H1 (cell line): ENCODE measurements around the gene TBCD. TPM values are rescaled to one million over a fixed set of nuclear protein-coding genes. Genes with fewer than 3 reads are reported as not detected.

Experiments used
- CTCF ChIA-PET: fragments of 300-600 bp; sonication (Branson Sonifier 250); formaldehyde crosslinking; loops from one replicate; lab custom pipeline; 2021; ENCODE audit not compliant: partially characterized antibody; lab: Charles Lee
- POLR2A ChIA-PET: fragments of 300-600 bp; sonication (Branson Sonifier 250); formaldehyde crosslinking; loops from one replicate; lab custom pipeline; 2021; ENCODE audit warnings: inconsistent platforms; ENCODE audit not compliant: partially characterized antibody; lab: Charles Lee
- DNase-seq, 2 experiments: peaks; one replicate each; pipeline versions ENCODE4 v3.0.0 to v3.0.0-alpha.2; 2010 to 2022; ENCODE audit warnings: low spot score in 2 of 2, low read depth in 1 of 2, mixed read lengths in 1 of 2
- FAIRE-seq: peaks from 2 replicates; lab custom pipeline; 2011; peaks lifted over from hg19 to GRCh38; lab: Jason Lieb, UNC
- H2AFZ ChIP-seq: 2 replicates; pipeline ENCODE4 v1.8.1; 2012; ENCODE audit warnings: low read length, inconsistent platforms
- H2AK5ac ChIP-seq: 2 replicates; pipeline ENCODE4 v1.6.1; 2013; ENCODE audit warnings: low read depth, low read length
- H2BK120ac ChIP-seq: replicated peaks from 2 replicates; pipeline ENCODE3; 2013; ENCODE audit warnings: low read depth, low read length, inconsistent platforms
- H2BK12ac ChIP-seq: 2 replicates; pipeline ENCODE4 v1.6.1; 2013; ENCODE audit warnings: low read depth, low read length
- H2BK15ac ChIP-seq: 2 replicates; pipeline ENCODE4 v1.6.1; 2013; ENCODE audit warnings: low read length
- H2BK20ac ChIP-seq: 2 replicates; pipeline ENCODE4 v1.6.1; 2013; ENCODE audit warnings: low read length
- H2BK5ac ChIP-seq: 2 replicates; pipeline ENCODE4 v1.6.1; 2013; ENCODE audit warnings: low read depth, low read length
- H3K14ac ChIP-seq: 2 replicates; pipeline ENCODE4 v1.6.1; 2013; ENCODE audit warnings: inconsistent platforms; ENCODE audit not compliant: insufficient read length
- H3K18ac ChIP-seq: 2 replicates; pipeline ENCODE4 v1.6.1; 2013; ENCODE audit warnings: low read length; ENCODE audit errors: extremely low read depth
- H3K23ac ChIP-seq: 2 replicates; pipeline ENCODE4 v1.6.1; 2013; ENCODE audit warnings: inconsistent platforms; ENCODE audit not compliant: insufficient read length
- H3K23me2 ChIP-seq: 2 replicates; pipeline ENCODE4 v1.6.1; 2013; ENCODE audit warnings: low read depth, low read length
- H3K27ac ChIP-seq: 2 replicates; pipeline ENCODE4 v1.6.1; 2011; ENCODE audit warnings: low read depth, low read length, inconsistent platforms
- H3K27me3 ChIP-seq, 4 experiments: replicated peaks in 1 of 4; 1 replicate in 1 of 4; 2 replicates in 3 of 4; pipeline versions ENCODE4 v1.6.1 to v1.8.1; 2011 to 2013; ENCODE audit warnings: low read length in 3 of 4, mild to moderate bottlenecking in 3 of 4, inconsistent platforms in 2 of 4, mixed read lengths in 2 of 4, moderate library complexity in 1 of 4; ENCODE audit not compliant: control insufficient read depth in 3 of 4, insufficient read depth in 3 of 4; ENCODE audit errors: extremely low read depth in 1 of 4
- H3K36me3 ChIP-seq, 4 experiments: 2 replicates each; pipeline versions ENCODE4 v1.6.1 to v1.8.1; 2011 to 2013; ENCODE audit warnings: mild to moderate bottlenecking in 4 of 4, low read length in 3 of 4, moderate library complexity in 2 of 4, control low read depth in 1 of 4, inconsistent platforms in 1 of 4; ENCODE audit not compliant: insufficient read depth in 4 of 4, control insufficient read depth in 2 of 4
- H3K4ac ChIP-seq: replicated peaks from 2 replicates; pipeline ENCODE3; 2013; ENCODE audit warnings: low read length, low read depth, mixed read lengths, inconsistent platforms; ENCODE audit not compliant: insufficient read length
- H3K4me1 ChIP-seq, 4 experiments: replicated peaks in 1 of 4; 1 replicate in 1 of 4; 2 replicates in 3 of 4; pipeline versions ENCODE4 v1.6.1 to v1.8.1; 2011 to 2013; ENCODE audit warnings: low read length in 3 of 4, inconsistent platforms in 2 of 4, mixed read lengths in 1 of 4; ENCODE audit not compliant: insufficient read depth in 4 of 4, control insufficient read depth in 3 of 4
- H3K4me2 ChIP-seq, 2 experiments: 2 replicates each; pipeline versions ENCODE4 v1.6.1 to v1.8.1; 2011 to 2013; ENCODE audit warnings: low read depth in 2 of 2, low read length in 2 of 2, control low read depth in 1 of 2, inconsistent platforms in 1 of 2, mild to moderate bottlenecking in 1 of 2; ENCODE audit not compliant: insufficient read depth in 1 of 2
- H3K4me3 ChIP-seq, 4 experiments: fragments of 200-600, 300-600 bp in 1 of 4; sonication (generic), shearing (Covaris generic), sonication (Bioruptor Twin) in 1 of 4; 2 replicates each; pipeline versions ENCODE4 v1.5.1 to v1.8.1; 2011 to 2016; ENCODE audit warnings: low read length in 4 of 4, low read depth in 3 of 4, control low read depth in 2 of 4, inconsistent platforms in 2 of 4, mild to moderate bottlenecking in 2 of 4, mixed read lengths in 1 of 4, moderate library complexity in 1 of 4; ENCODE audit not compliant: insufficient read depth in 2 of 4; ENCODE audit errors: extremely low read depth in 1 of 4
- H3K56ac ChIP-seq: replicated peaks from 2 replicates; pipeline ENCODE3; 2013; ENCODE audit warnings: low read depth, mild to moderate bottlenecking, mixed read lengths, low read length, inconsistent platforms; ENCODE audit not compliant: insufficient read length
- H3K79me1 ChIP-seq: 2 replicates; pipeline ENCODE4 v1.6.1; 2013; ENCODE audit warnings: low read depth, low read length, control low read depth
- H3K79me2 ChIP-seq, 2 experiments: 2 replicates each; pipeline versions ENCODE4 v1.6.1 to v1.8.1; 2012 to 2013; ENCODE audit warnings: low read length in 2 of 2, mild to moderate bottlenecking in 2 of 2, inconsistent platforms in 1 of 2; ENCODE audit not compliant: insufficient read depth in 2 of 2, control insufficient read depth in 1 of 2
- H3K9ac ChIP-seq, 4 experiments: replicated peaks in 1 of 4; 1 replicate in 1 of 4; 2 replicates in 3 of 4; pipeline versions ENCODE4 v1.6.1 to v1.8.1; 2011 to 2013; ENCODE audit warnings: low read depth in 3 of 4, low read length in 3 of 4, control low read depth in 2 of 4, mild to moderate bottlenecking in 2 of 4, moderate library complexity in 2 of 4, inconsistent platforms in 1 of 4; ENCODE audit errors: extremely low read depth in 1 of 4
- H3K9me3 ChIP-seq, 2 experiments: 2 replicates each; pipeline versions ENCODE4 v1.6.1 to v1.8.1; 2012 to 2013; ENCODE audit warnings: mild to moderate bottlenecking in 2 of 2, moderate library complexity in 2 of 2, control low read depth in 1 of 2, inconsistent platforms in 1 of 2, low read depth in 1 of 2, low read length in 1 of 2, mixed read lengths in 1 of 2; ENCODE audit not compliant: insufficient read depth in 2 of 2
- H4K20me1 ChIP-seq, 2 experiments: replicated peaks in 1 of 2; 2 replicates each; pipeline versions ENCODE3 to v1.8.1; 2011 to 2013; ENCODE audit warnings: inconsistent platforms in 2 of 2, low read length in 2 of 2, mild to moderate bottlenecking in 1 of 2; ENCODE audit not compliant: insufficient read depth in 2 of 2, control insufficient read depth in 1 of 2
- H4K5ac ChIP-seq: 2 replicates; pipeline ENCODE4 v1.6.1; 2013; ENCODE audit warnings: low read length, low read depth, mixed read lengths, inconsistent platforms; ENCODE audit not compliant: insufficient read length
- H4K8ac ChIP-seq: 2 replicates; pipeline ENCODE4 v1.8.0; 2013; ENCODE audit warnings: mild to moderate bottlenecking, moderate library complexity, low read length, inconsistent platforms; ENCODE audit not compliant: insufficient read depth; ENCODE audit errors: extremely low read depth
- H4K91ac ChIP-seq: replicated peaks from 2 replicates; pipeline ENCODE3; 2013; ENCODE audit warnings: low read length, mixed read lengths, inconsistent platforms; ENCODE audit not compliant: insufficient read length
- BCL11A ChIP-seq, 2 experiments: IDR thresholded peaks; one replicate each; pipeline ENCODE4 v1.6.1; 2011; ENCODE audit warnings: low read depth in 2 of 2, low read length in 2 of 2, mild to moderate bottlenecking in 2 of 2
- CREB1 ChIP-seq: IDR thresholded peaks from 2 replicates; pipeline ENCODE4 v1.6.1; 2012; ENCODE audit warnings: inconsistent platforms
- EGR1 ChIP-seq: IDR thresholded peaks from 2 replicates; pipeline ENCODE4 v1.6.1; 2011; ENCODE audit warnings: low read depth, low read length, borderline replicate concordance
- JUN ChIP-seq: IDR thresholded peaks from 2 replicates; pipeline ENCODE4 v1.6.1; 2011; ENCODE audit warnings: low read depth, mild to moderate bottlenecking, improper control_type of control experiment, low read length
- POLR2A ChIP-seq, 2 experiments: IDR thresholded peaks; 1 replicate in 1 of 2; 2 replicates in 1 of 2; pipeline ENCODE4 v1.6.1; 2011; ENCODE audit warnings: low read depth in 2 of 2, low read length in 2 of 2, mild to moderate bottlenecking in 2 of 2; ENCODE audit errors: control extremely low read depth in 1 of 2
- TBP ChIP-seq: IDR thresholded peaks from 2 replicates; pipeline ENCODE4 v1.6.1; 2011; ENCODE audit warnings: low read depth, low read length, improper control_type of control experiment
- WGBS, 2 experiments: shearing (Covaris generic) in 1 of 2; methylation state at CpG; one replicate each; pipeline versions ENCODE4 v1.1.6 to v1.1.7; 2013 to 2015; ENCODE audit warnings: low lambda C conversion rate in 2 of 2, mixed read lengths in 2 of 2, inconsistent platforms in 1 of 2, low coverage in 1 of 2, missing lambda C conversion rate in 1 of 2; ENCODE audit not compliant: insufficient replicate concordance in 2 of 2, insufficient coverage in 1 of 2, insufficient read length in 1 of 2; ENCODE audit errors: extremely low coverage in 1 of 2, missing lambda C conversion rate in 1 of 2; 5-methylcytosine and 5-hydroxymethylcytosine counted together
- polyA plus RNA-seq, 7 experiments: library from polyadenylated mRNA; depleted of rRNA in 3 of 7; stranded (reverse) in 5 of 7; unstranded in 2 of 7; fragments of >200 nt in 5 of 7; fragments of 200-250 nt in 2 of 7; gene quantifications; 1 replicate in 5 of 7; 2 replicates in 1 of 7; 4 replicates in 1 of 7; pipeline versions ENCODE4 v1.2.1 to v1.2.3, GENCODE V29; 2011 to 2013; ENCODE audit warnings: missing spikeins in 2 of 7, mixed read lengths in 2 of 7
- total RNA-seq: library from RNA; stranded (reverse); fragmentation: NEBNext Ultra II Directional; extraction: Animal tissue kit (Norgen Biotek cat#: 25700); gene quantifications from 2 replicates; pipeline ENCODE4 v1.2.1, GENCODE V29; 2021

The TBCD gene
- total and polyA plus RNA-seq, 2 of the 8 experiments (the other 6 are each of a cell fraction or from before 2014, with no cell fraction given): 118 to 162 TPM

- H3K4me1 ChIP-seq: no peaks in the 10 kb centered on the region
- H3K27me3 ChIP-seq: no peaks in the 10 kb centered on the region
- ChIA-PET CTCF (interaction anchor here (0.6 to 2.7 kb wide), 7 partner anchors 13 to 208 kb away, joined by 3 to 16 read pairs (median 6); no protein-coding TSS in a partner anchor), POLR2A (no interaction called here)
- no peak overlapping the region for H4K91ac ChIP-seq
- H3K14ac ChIP-seq: no peak overlapping the region
- peaks cover 2 to 5% of the 10 kb centered on the region in 2 experiments for H4K20me1 ChIP-seq
- no peaks in the 10 kb centered on the region for H3K23me2 ChIP-seq
- H4K8ac ChIP-seq: no peak overlapping the region; the same call in 1 of the 2 replicates
- no peak overlapping the region for H3K4me3 ChIP-seq
- H3K9ac ChIP-seq: no peak overlapping the region
- no peaks in the 10 kb centered on the region; a peak in 1 of 4 replicates for H3K9me3 ChIP-seq
- H3K23ac ChIP-seq: no peak overlapping the region
- H2BK12ac ChIP-seq: no peak overlapping the region
- H3K4ac ChIP-seq: no peak overlapping the region
- no peak overlapping the region for H2BK15ac ChIP-seq
- no peak overlapping the region for H3K56ac ChIP-seq
- no peak overlapping the region for H2BK20ac ChIP-seq
- DNase-seq (no peak), FAIRE-seq (no peak)
- H3K79me2 ChIP-seq: no peaks in the 10 kb centered on the region
- H3K18ac ChIP-seq: no peak overlapping the region
- no peak overlapping the region for H2BK5ac ChIP-seq
- peaks cover 0 to 11% (median 5%) of the 10 kb centered on the region in 4 experiments; a peak in 5 of 8 replicates for H3K36me3 ChIP-seq
- H4K5ac ChIP-seq: no peak overlapping the region
- no peak overlapping the region for H3K4me2 ChIP-seq
- H2AK5ac ChIP-seq: no peak overlapping the region
- TF ChIP-seq CREB1 (no peak), EGR1 (no peak), TBP (no peak), BCL11A (IDR thresholded peaks at IDR 0.05; ENCODE audit: low read depth in 2 of 2, low read length in 2 of 2) (no peak), JUN (no peak), POLR2A (IDR thresholded peaks at IDR 0.05; ENCODE audit: control extremely low read depth in 1 of 2, low read depth in 2 of 2, low read length in 2 of 2) (no peak)
- no peak overlapping the region for H2AFZ ChIP-seq
- no peak overlapping the region for H3K27ac ChIP-seq
- H3K79me1 ChIP-seq: peaks cover 5% of the 10 kb centered on the region; the same call in 1 of the 2 replicates
- H2BK120ac ChIP-seq: no peak overlapping the region
- WGBS, 2 experiments: 88% methylated on average over 11 of the region's 11 CpGs; no CpG with 5 or more reads in 1 of the 2 experiments
Observed at GRCh38 chr17:82915757-82916027, 163.8 kb downstream of the TBCD start.
